Kidney (tissue), 22 donors: ENCODE data around the gene KRT5. TPM values are rescaled to one million over a fixed set of nuclear protein-coding genes. Genes with fewer than 3 reads are reported as not detected.

Source experiments
- DNase-seq, 5 donors: peaks; one replicate each; pipeline ENCODE4 v3.0.0-alpha.2; 2013 to 2020
- FAIRE-seq: peaks from 2 replicates; lab custom pipeline; 2012; peaks lifted over from hg19 to GRCh38; lab: Jason Lieb, UNC
- H3K27ac ChIP-seq, 2 donors: one replicate each; pipeline ENCODE4 v1.7.0; 2013; ENCODE audit warnings: low read depth in 2 of 2, low read length in 2 of 2, inconsistent platforms in 1 of 2
- H3K27me3 ChIP-seq: one replicate; pipeline ENCODE4 v1.7.1; 2013; ENCODE audit warnings: low read length, inconsistent platforms; ENCODE audit not compliant: control insufficient read depth, insufficient read depth
- H3K36me3 ChIP-seq, 3 donors: one replicate each; pipeline versions ENCODE4 v1.7.0 to v1.7.1; 2013; ENCODE audit warnings: low read length in 3 of 3, control low read depth in 1 of 3, inconsistent platforms in 1 of 3; ENCODE audit not compliant: insufficient read depth in 3 of 3, control insufficient read depth in 2 of 3
- H3K4me1 ChIP-seq, 3 donors: one replicate each; pipeline versions ENCODE4 v1.7.0 to v1.7.1; 2013; ENCODE audit warnings: low read length in 3 of 3, inconsistent platforms in 1 of 3, low read depth in 1 of 3; ENCODE audit not compliant: control insufficient read depth in 2 of 3, insufficient read depth in 2 of 3
- H3K4me3 ChIP-seq, 3 donors: one replicate each; pipeline versions ENCODE4 v1.7.0 to v1.8.1; 2013; ENCODE audit warnings: low read length in 3 of 3, control low read depth in 1 of 3, inconsistent platforms in 1 of 3
- H3K9ac ChIP-seq, 3 donors: one replicate each; pipeline versions ENCODE4 v1.7.0 to v1.7.1; 2013; ENCODE audit warnings: low read length in 3 of 3, control low read depth in 1 of 3, inconsistent platforms in 1 of 3
- H3K9me3 ChIP-seq, 3 donors: one replicate each; pipeline versions ENCODE4 v1.7.0 to v1.7.1; 2013; ENCODE audit warnings: low read length in 3 of 3, control low read depth in 1 of 3, inconsistent platforms in 1 of 3; ENCODE audit not compliant: control insufficient read depth in 2 of 3, insufficient read depth in 1 of 3
- CTCF ChIP-seq: IDR thresholded peaks from 3 replicates; pipeline ENCODE4 v1.5.1; 2012; ENCODE audit warnings: mild to moderate bottlenecking, moderate library complexity, borderline replicate concordance; ENCODE audit not compliant: insufficient read depth; ENCODE audit errors: extremely low read depth
- intact Hi-C: fragments of 100-400 bp; cut with DNase I; formaldehyde crosslinking; loops from one replicate; pipeline ENCODE4 v1.11.1; 2022
- long read RNA-seq, 10 donors: library from polyadenylated mRNA in 1 of 10; unstranded in 1 of 10; transcript quantifications; one replicate each; pipeline ENCODE4 v2.0.0 and lab custom pipeline, GENCODE V29; 2021 to 2026
- polyA plus RNA-seq: library from polyadenylated mRNA; stranded (reverse); fragments of 350-450 nt; fragmentation: Illumina TruSeq; extraction: RNeasy Lipid Tissue Mini Kit (QIAGEN cat#74804); gene quantifications from one replicate; pipeline ENCODE4 v1.2.3, GENCODE V29; 2014; ENCODE audit warnings: low read depth, low replicate concordance; ENCODE audit not compliant: insufficient read depth
- total RNA-seq: library from RNA; stranded (reverse); fragmentation: NEBNext Ultra II Directional; extraction: Animal tissue kit (Norgen Biotek cat#: 25700); gene quantifications from one replicate; pipeline ENCODE4 v1.2.1, GENCODE V29; 2021
- donor health status: control.
- donor health status: control.
- donor health status: control.
- donor health status: control.
- donor health status: control.
- donor health status: DM: yes; HTN: yes; CAD: no.
- donor health status: Normal renal cell carcinoma (clear cell type).

The KRT5 gene
- total RNA-seq: 0.69 TPM
- polyA plus RNA-seq: not detected
- long read RNA-seq, donor 1: 0 reads
- long read RNA-seq, donor 2: 0 reads
- long read RNA-seq, donor 3: 0 reads
- long read RNA-seq, donor 4: 0 reads
- long read RNA-seq, donor 5: 0 reads
- long read RNA-seq, donor 6: 0 reads
- long read RNA-seq, donor 7, partial matches to known transcripts: 0 of 1 reads
- long read RNA-seq, donor 7, other reads (novel, unspliced or antisense): 0 of 1 reads
- long read RNA-seq, donor 8: 0 reads
- long read RNA-seq, donor 9: 0 reads
- long read RNA-seq, donor 10: 0 reads

- FAIRE-seq (no peak), DNase-seq (peak in 3 of 5 donors; percentile 14 to 67 (median 15))
- Histone ChIP-seq H3K27ac (no peak within 1 kb of the TSS), H3K4me1 (no peaks in the 10 kb centered on the region), H3K36me3 (no peaks in the 10 kb centered on the region), H3K27me3 (no peaks in the 10 kb centered on the region), H3K9ac (no peak within 1 kb of the TSS), H3K4me3 (no peak within 1 kb of the TSS), H3K9me3 (no peaks in the 10 kb centered on the region)
- TF ChIP-seq CTCF: no peak
- intact Hi-C loops: no loop called here
These were observed at the start of gene KRT5 for GRCh38 chr12:52519826-52520662. Gene KRT5 (minus strand): TSS chr12:52520394. CDS start chr12:52520296, 98 bp downstream.

GRCh38 chr12:52568111-52568510 lies 47.9 kb upstream of the KRT5 start:
- intact Hi-C loops: no loop called here
- Histone ChIP-seq H3K9ac (no peak overlapping the region), H3K27ac (no peak overlapping the region), H3K9me3 (no peaks in the 10 kb centered on the region), H3K27me3 (no peaks in the 10 kb centered on the region), H3K4me1 (no peaks in the 10 kb centered on the region), H3K36me3 (no peaks in the 10 kb centered on the region), H3K4me3 (no peak overlapping the region)
- TF ChIP-seq CTCF: no peak
- FAIRE-seq (no peak), DNase-seq (peak in 1 of 5 donors; percentile 51)

- H3K27me3 ChIP-seq: no peaks in the 10 kb centered on the region
- H3K4me1 ChIP-seq: no peaks in the 10 kb centered on the region
- H3K9ac ChIP-seq: no peak overlapping the region
- no peaks in the 10 kb centered on the region for H3K36me3 ChIP-seq
- DNase-seq (no peak), FAIRE-seq (no peak)
- no peak overlapping the region for H3K27ac ChIP-seq
- no peak overlapping the region for H3K4me3 ChIP-seq
- intact Hi-C loops: no loop called here
- H3K9me3 ChIP-seq: no peaks in the 10 kb centered on the region
- TF ChIP-seq CTCF: no peak
These were observed 46.7 kb upstream of the KRT5 start for GRCh38 chr12:52566847-52567291.
